H1 (cell line): ENCODE measurements around the gene OLFM2. TPM values are rescaled to one million over a fixed set of nuclear protein-coding genes. Genes with fewer than 3 reads are reported as not detected.

Experiments used
- ATF3 ChIP-seq: IDR thresholded peaks from 2 replicates; pipeline ENCODE4 v1.6.1; 2011; ENCODE audit warnings: low read depth, mild to moderate bottlenecking, low read length; ENCODE audit not compliant: insufficient read depth
- BCL11A ChIP-seq, 2 experiments: IDR thresholded peaks; one replicate each; pipeline ENCODE4 v1.6.1; 2011; ENCODE audit warnings: low read depth in 2 of 2, low read length in 2 of 2, mild to moderate bottlenecking in 2 of 2
- CBX5 ChIP-seq: fragments of 300-800, 300-1000 bp; sonication (generic); IDR thresholded peaks from 2 replicates; pipeline ENCODE4 v1.7.1; 2016; ENCODE audit warnings: antibody characterized with exemption, low read length, low read depth
- CREB1 ChIP-seq: IDR thresholded peaks from 2 replicates; pipeline ENCODE4 v1.6.1; 2012; ENCODE audit warnings: inconsistent platforms
- CTBP2 ChIP-seq: IDR thresholded peaks from 2 replicates; pipeline ENCODE4 v1.7.0; 2011; ENCODE audit warnings: borderline replicate concordance, mild to moderate bottlenecking, moderate library complexity, mixed read lengths, low read length; ENCODE audit not compliant: insufficient read depth, insufficient read length
- CTCF ChIP-seq, 3 experiments: IDR thresholded peaks; 1 replicate in 2 of 3; 2 replicates in 1 of 3; pipeline versions ENCODE4 v1.5.1 to v1.6.1; 2011; ENCODE audit warnings: low read length in 3 of 3, mild to moderate bottlenecking in 3 of 3, inconsistent platforms in 2 of 3, low read depth in 1 of 3, moderate library complexity in 1 of 3; ENCODE audit not compliant: insufficient read depth in 1 of 3; ENCODE audit errors: control extremely low read depth in 1 of 3
- KDM1A ChIP-seq: fragments of 200-600, 300-600 bp; sonication (generic); IDR thresholded peaks from 2 replicates; pipeline ENCODE4 v1.7.1; 2016; ENCODE audit warnings: mild to moderate bottlenecking, low read length, borderline replicate concordance
- KDM4A ChIP-seq: IDR thresholded peaks from one replicate; pipeline ENCODE4 v1.7.1; 2012; ENCODE audit warnings: low read depth, mild to moderate bottlenecking, moderate library complexity, low read length, inconsistent platforms; ENCODE audit not compliant: severe bottlenecking
- RNF2 ChIP-seq: fragments of 200-900, 300-1000 bp; sonication (generic); IDR thresholded peaks from 2 replicates; pipeline ENCODE4 v1.7.1; 2016; ENCODE audit warnings: borderline replicate concordance, low read depth, mild to moderate bottlenecking, antibody characterized with exemption, low read length; ENCODE audit not compliant: poor library complexity, severe bottlenecking; ENCODE audit errors: missing control alignments
- SIRT6 ChIP-seq: IDR thresholded peaks from one replicate; pipeline ENCODE4 v1.7.1; 2012; ENCODE audit warnings: low read length, inconsistent platforms
- SP2 ChIP-seq: IDR thresholded peaks from 2 replicates; pipeline ENCODE4 v1.6.1; 2012; ENCODE audit warnings: mild to moderate bottlenecking, low read length, inconsistent platforms
- TBP ChIP-seq: IDR thresholded peaks from 2 replicates; pipeline ENCODE4 v1.6.1; 2011; ENCODE audit warnings: low read depth, low read length, improper control_type of control experiment
- YY1 ChIP-seq: IDR thresholded peaks from 2 replicates; pipeline ENCODE4 v1.6.1; 2011; ENCODE audit warnings: low read depth, mild to moderate bottlenecking, low read length
- polyA plus RNA-seq, 7 experiments: library from polyadenylated mRNA; depleted of rRNA in 3 of 7; stranded (reverse) in 5 of 7; unstranded in 2 of 7; fragments of >200 nt in 5 of 7; fragments of 200-250 nt in 2 of 7; gene quantifications; 1 replicate in 5 of 7; 2 replicates in 1 of 7; 4 replicates in 1 of 7; pipeline versions ENCODE4 v1.2.1 to v1.2.3, GENCODE V29; 2011 to 2013; ENCODE audit warnings: missing spikeins in 2 of 7, mixed read lengths in 2 of 7
- total RNA-seq: library from RNA; stranded (reverse); fragmentation: NEBNext Ultra II Directional; extraction: Animal tissue kit (Norgen Biotek cat#: 25700); gene quantifications from 2 replicates; pipeline ENCODE4 v1.2.1, GENCODE V29; 2021

OLFM2 gene
- total and polyA plus RNA-seq, 2 of the 8 experiments (the other 6 are each of a cell fraction or from before 2014, with no cell fraction given): 68.2 to 151 TPM

GRCh38 chr19:9981406-9982260, 45.3 kb upstream of the OLFM2 start (continued):
- TF ChIP-seq ATF3 (no peak), TBP (no peak), KDM1A (no peak), YY1 (no peak), CREB1 (no peak), CTCF (IDR thresholded peaks at IDR 0.05; ENCODE audit: control extremely low read depth in 1 of 3, insufficient read depth in 1 of 3, low read depth in 1 of 3, low read length in 3 of 3) (no peak), KDM4A (no peak), SIRT6 (no peak), BCL11A (IDR thresholded peaks at IDR 0.05; ENCODE audit: low read depth in 2 of 2, low read length in 2 of 2) (no peak), SP2 (no peak), RNF2 (no peak), CTBP2 (no peak), CBX5 (no peak)
